NCI-H526 treated with DMSO at 0.1 percent for 48 hours (cell line): ENCODE results near the gene CPLANE1.
"Not testable (repeated sequence)": the region's sequence is repeated elsewhere in the genome, so short reads cannot be mapped to it uniquely, and the experiment has no call there.

Source experiments
- DNase-seq: peaks from one replicate; lab custom pipeline; 2025; lab: John Stamatoyannopoulos, UW

Gene CPLANE1

DNA sequence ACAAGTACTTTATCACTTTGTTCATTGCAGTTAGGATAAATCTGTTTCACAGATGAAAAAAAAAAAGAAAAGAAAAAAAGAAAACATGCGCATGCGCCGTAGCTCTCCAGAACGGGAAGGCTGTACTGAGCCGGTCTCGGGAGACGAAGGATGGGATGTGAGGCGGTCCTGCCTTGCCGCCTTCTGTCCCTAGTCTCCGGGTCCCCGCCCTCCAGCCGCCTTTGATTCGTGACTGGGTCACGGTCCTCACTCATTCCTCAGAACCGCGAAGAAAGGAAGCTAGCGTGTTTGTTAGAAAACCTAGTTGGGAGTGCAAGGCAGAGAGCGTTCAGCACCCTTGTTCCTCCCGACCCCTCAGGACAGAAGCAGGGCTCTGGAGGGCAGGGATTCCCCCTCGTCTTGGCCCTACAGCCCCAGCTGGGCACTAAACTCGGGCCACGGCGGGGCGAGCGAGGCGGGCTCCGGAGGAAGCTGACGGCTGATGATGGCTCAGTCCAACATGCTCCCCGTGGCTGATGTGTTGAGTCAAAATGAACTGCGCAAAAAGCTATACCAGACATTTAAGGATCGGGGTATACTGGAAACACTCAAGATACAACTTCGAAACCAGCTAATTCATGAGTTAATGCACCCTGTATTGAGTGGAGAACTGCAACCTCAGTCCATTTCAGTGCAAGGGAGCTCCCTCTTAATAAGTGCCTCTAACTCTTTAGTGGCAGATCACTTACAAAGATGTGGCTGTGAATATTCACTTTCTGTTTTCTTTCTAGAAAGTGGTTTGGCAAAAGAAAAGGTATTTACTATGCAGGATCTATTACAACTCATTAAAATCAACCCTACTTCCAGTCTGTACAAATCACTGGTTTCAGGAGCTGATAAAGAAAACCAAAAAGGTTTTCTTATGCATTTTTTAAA is 40.0 kb downstream of the CPLANE1 start:
- DNase-seq = no peak

DNA sequence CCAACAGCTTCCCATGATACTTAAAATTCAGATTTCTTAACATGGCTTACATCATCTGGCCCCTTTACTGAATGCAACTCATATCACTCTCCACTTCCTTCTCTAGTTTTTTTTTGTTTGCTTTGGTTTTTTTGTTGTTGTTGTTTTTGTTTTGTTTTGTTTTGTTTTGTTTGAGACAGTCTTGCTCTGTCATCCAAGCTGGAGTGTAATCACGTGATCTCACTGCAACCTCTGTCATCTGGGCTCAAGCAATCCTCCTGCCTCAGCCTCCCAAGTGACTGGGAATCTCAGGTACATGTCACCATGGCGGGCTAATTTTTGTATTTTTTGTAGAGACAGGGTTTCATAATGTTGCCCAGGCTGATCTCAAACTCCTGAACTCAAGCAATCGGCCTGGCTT is 41.4 kb downstream of the CPLANE1 start:
- DNase-seq = no peak

DNA sequence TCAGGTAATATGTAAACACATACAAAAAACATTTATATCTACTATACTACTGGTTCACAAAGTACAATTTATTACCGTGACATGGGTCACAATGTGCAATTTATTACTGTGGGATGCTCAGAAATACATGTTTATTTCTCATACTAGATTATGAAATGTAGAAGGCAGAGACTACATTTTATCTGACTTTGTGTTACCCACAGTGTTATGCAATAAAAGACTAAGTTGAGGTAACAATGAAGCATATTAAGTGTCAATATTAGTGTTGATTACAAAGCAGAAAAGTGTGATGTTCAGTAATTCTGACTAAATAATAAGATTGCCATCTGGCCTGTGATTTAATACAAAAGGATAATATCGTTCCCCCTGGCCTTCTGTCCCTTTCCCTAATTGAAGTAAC is 42.4 kb downstream of the CPLANE1 start:
- no peak for DNase-seq

DNA sequence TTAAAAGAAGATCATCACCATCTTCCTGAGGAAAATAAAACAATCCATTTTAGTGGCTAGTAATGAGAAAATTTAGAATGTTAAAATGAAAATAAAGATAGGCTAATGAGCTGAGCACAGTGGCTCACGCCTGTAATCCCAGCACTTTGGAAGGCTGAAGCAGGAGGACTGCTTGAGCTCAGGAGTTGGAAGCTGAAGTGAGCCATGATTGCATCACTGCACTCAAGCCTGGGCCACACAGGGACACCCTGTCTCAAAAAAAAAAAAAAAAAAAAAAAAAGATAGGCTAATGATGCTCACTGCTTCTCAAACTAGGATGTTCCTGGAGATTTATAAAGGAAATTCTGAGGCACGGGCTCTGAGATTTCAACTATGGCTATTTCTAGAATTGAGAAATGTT is 50.3 kb downstream of the CPLANE1 start:
- DNase-seq = no peak

GRCh38 chr5:37198061-37198460 is 51.1 kb downstream of the CPLANE1 start:
- no peak for DNase-seq

- DNase-seq = no peak
Measured at GRCh38 chr5:37197340-37198050, 51.7 kb downstream of the CPLANE1 start.

DNA sequence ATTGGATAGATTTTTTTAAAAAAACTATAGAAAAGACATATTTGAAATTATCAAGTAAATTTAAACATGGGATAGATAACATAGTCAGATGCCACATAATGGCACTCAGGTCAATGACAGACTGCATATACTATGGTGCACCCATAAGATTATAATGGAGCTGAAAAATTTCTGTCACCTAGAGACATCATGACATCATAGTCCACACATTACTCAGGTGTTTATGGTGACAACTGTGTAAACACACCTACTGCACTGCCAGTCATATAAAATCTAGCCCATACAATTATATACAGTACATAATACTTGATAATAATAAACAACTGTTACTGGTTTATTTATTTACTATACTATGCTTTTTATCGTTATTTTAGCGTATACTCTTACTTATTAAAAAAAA is 58.6 kb downstream of the CPLANE1 start:
- no peak for DNase-seq

DNA sequence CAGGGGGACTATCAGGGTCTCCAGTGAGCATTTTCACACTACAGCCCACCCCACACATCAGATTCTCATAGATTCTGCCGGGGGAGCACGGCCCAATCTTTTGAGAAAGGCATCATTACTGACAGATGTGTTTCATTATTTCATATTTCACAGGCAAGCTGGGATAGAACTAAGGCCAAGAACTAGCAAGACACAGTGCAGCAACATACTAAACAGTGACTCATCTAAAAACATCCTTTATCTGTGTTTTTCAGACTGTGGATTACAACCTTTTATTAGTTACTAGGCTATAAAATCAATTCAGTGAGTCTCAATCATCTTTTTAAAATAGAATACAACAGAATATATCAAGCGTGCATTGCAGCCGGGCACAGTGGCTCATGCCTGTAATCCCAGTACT is 59.8 kb downstream of the CPLANE1 start:
- DNase-seq = no peak

- no peak for DNase-seq
Measured at GRCh38 chr5:37187465-37187977, 61.7 kb downstream of the CPLANE1 start.

DNA sequence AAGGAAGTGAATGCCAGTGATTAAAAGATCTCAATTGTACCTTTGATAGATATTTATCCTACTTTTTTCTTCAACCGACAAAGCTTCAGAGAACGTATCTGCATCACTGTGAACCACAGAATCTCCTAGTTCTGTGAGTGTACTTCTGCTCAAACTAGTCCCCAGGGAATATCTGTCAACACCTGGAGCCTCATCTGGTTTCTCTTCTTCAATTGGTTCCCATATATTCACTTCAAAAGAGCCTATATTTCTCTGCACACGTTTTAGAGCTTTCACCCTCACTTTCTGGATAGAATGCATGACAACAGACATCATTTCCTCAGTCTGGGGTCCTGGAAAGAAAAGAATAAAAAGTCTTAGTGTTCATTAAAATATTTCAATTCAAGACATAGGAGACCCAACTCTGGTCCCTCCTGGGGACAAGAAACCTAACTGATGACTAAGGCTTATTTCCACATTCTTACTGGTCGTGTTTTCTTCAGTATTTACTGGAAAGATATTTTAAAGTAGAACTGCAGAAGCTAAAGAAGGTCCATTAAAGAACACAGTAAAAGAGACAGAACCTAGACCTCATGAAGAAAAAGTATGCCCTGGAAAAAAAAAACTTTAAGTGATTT is 64.3 kb downstream of the CPLANE1 start:
- DNase-seq = peak; percentile 11

DNA sequence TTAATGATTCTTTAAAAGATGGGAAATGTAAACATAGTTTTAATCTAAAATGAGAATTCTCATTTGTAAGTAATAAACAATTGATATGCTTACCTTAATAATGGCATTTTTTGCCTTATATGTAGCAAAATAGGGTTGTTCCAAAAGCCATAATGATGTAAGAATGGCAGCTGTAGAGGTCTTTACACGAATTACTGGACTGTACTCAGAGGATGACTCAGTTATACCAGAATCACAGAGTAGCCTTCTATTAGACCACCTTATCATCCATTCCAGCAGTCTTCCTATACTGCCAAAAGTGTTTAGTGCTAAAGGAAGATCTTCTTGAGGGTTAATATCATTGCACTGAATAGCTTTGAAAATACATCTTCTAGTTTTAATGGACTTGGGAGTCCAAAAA is 66.5 kb downstream of the CPLANE1 start:
- no peak for DNase-seq

GRCh38 chr5:37174928-37175327 is 74.2 kb downstream of the CPLANE1 start:
- DNase-seq = no peak

DNA sequence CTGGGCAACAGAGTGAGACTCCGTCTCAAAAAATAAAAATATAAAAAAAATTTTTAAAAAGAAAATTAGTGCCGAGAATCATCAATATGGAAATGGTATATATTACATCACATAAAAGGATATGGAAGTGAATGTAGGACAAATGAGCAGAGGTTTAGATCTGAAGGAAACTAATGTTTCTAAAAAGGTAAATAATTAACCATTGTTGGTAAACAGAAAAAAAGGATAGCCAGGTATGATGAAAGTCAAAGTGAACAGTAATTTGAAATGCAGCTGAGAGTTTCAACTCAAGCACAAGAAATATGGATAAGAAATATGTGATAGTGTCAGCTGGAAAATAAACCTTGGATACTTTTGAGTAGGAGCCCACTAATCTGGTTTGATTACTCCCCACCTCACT is 76.2 kb downstream of the CPLANE1 start:
- DNase-seq = no peak

- DNase-seq = no peak
Measured at GRCh38 chr5:37170856-37171255, 78.3 kb downstream of the CPLANE1 start.

GRCh38 chr5:37166197-37166596 is 83.0 kb downstream of the CPLANE1 start:
- no peak for DNase-seq

DNA sequence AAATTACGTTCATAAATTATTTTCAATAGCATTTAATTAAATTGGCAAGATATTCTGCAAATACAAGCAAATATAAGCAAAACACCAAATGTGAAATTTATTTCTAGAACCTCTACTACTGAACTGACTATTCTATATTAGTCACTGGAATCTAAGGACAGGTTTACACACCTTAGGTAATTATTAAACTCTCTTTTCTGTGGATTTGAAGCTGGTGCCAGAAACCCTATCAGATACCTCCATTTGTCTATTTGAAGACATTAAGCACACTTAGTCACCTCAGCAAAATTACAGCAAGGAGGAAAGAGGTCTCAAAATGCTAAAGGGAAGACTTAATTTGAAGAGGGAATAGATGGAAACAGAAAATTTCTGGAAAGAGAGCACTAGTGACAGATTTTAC is 83.4 kb downstream of the CPLANE1 start:
- no peak for DNase-seq

GRCh38 chr5:37153661-37154060 is 95.5 kb downstream of the CPLANE1 start:
- no peak for DNase-seq

- DNase-seq = no peak
Measured at GRCh38 chr5:37146896-37147295, 102.3 kb downstream of the CPLANE1 start.

DNA sequence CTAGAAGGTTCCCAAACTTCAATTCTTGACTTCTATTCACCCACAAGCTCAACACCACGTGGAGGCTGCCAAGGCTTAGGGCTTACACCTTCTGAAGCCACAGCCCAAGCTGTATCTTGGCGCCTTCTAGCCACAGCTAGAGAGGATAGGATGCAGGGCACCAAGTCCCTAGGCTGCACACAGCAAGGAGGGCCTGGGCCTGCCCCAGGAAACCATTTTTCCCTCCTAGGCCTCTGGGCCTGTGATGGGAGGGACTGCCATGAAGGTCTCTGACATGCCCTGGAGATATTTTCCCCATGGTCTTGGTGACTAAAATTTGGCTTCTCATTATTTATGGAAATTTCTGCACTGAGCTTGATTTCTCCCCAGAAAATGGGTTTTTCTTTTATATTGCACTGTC is 112.5 kb downstream of the CPLANE1 start:
- DNase-seq = no peak

- not testable (repeated sequence) for DNase-seq
Measured at GRCh38 chr5:37135312-37135711, 113.9 kb downstream of the CPLANE1 start.

DNA sequence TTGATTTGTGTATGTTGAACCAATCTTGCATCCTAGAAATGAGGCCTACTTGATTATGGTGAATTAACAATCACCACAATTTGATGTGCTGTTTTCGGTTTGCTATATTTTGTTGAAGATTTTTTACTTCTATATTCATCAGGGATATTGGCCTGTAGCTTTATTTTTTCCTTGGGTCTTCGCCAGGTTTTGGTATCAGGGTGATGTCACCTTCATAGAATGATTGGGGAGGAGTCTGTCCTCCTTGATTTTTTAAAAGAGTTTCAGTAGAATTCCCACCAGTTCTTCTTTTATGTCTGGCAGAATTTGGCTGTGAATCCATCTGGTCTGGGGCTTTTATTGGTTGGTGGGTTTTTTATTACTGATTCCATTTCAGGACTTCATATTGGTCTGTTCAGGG is 115.2 kb downstream of the CPLANE1 start:
- DNase-seq = no peak

GRCh38 chr5:37132646-37133045 is 116.5 kb downstream of the CPLANE1 start:
- no peak for DNase-seq

- DNase-seq = no peak
Measured at GRCh38 chr5:37121465-37121864, 127.7 kb downstream of the CPLANE1 start.
